ENCODE data around the gene PIK3CB.
"Not testable (repeated sequence)": the region's sequence is repeated elsewhere in the genome, so short reads cannot be mapped to it uniquely, and the experiment has no call there.

Gene PIK3CB

GRCh38 chr3:138825336-138825735 is 9.4 kb downstream of the PIK3CB start:
- Histone ChIP-seq H3K27me3 (ENCODE audit: low read depth, low read length) (no peaks in the 10 kb centered on the region), H3K36me3 (ENCODE audit: control insufficient read depth in 1 of 2, insufficient read depth in 2 of 2, low read length in 2 of 2) (peaks cover 0 to 8% of the 10 kb centered on the region in 2 donors), H3K27ac (ENCODE audit: low read length) (no peak overlapping the region), H3K4me1 (ENCODE audit: control insufficient read depth in 1 of 2, insufficient read depth in 2 of 2, low read length in 2 of 2) (no peaks in the 10 kb centered on the region), H3K4me3 (ENCODE audit: low read depth in 1 of 2, low read length in 2 of 2) (no peak overlapping the region), H3K9me3 (ENCODE audit: control insufficient read depth in 1 of 2, low read length in 2 of 2) (no peaks in the 10 kb centered on the region)

GRCh38 chr3:138824114-138824506 is 10.6 kb downstream of the PIK3CB start:
- H3K36me3 ChIP-seq (ENCODE audit: control insufficient read depth in 1 of 2, insufficient read depth in 2 of 2, low read length in 2 of 2) = peaks cover 0 to 8% of the 10 kb centered on the region in 2 donors
- H3K27ac ChIP-seq (ENCODE audit: low read length) = no peak overlapping the region
- H3K4me3 ChIP-seq (ENCODE audit: low read depth in 1 of 2, low read length in 2 of 2) = no peak overlapping the region
- H3K4me1 ChIP-seq (ENCODE audit: control insufficient read depth in 1 of 2, insufficient read depth in 2 of 2, low read length in 2 of 2) = no peaks in the 10 kb centered on the region
- no peaks in the 10 kb centered on the region for H3K27me3 ChIP-seq (ENCODE audit: low read depth, low read length)
- no peaks in the 10 kb centered on the region for H3K9me3 ChIP-seq (ENCODE audit: control insufficient read depth in 1 of 2, low read length in 2 of 2)

- not testable (repeated sequence) for H3K4me3 ChIP-seq (ENCODE audit: low read depth in 1 of 2, low read length in 2 of 2); H3K36me3 ChIP-seq (ENCODE audit: control insufficient read depth in 1 of 2, insufficient read depth in 2 of 2, low read length in 2 of 2); H3K27ac ChIP-seq (ENCODE audit: low read length); H3K9me3 ChIP-seq (ENCODE audit: control insufficient read depth in 1 of 2, low read length in 2 of 2); H3K4me1 ChIP-seq (ENCODE audit: control insufficient read depth in 1 of 2, insufficient read depth in 2 of 2, low read length in 2 of 2); H3K27me3 ChIP-seq (ENCODE audit: low read depth, low read length)
These were observed 14.3 kb downstream of the PIK3CB start for GRCh38 chr3:138820379-138820778.

DNA sequence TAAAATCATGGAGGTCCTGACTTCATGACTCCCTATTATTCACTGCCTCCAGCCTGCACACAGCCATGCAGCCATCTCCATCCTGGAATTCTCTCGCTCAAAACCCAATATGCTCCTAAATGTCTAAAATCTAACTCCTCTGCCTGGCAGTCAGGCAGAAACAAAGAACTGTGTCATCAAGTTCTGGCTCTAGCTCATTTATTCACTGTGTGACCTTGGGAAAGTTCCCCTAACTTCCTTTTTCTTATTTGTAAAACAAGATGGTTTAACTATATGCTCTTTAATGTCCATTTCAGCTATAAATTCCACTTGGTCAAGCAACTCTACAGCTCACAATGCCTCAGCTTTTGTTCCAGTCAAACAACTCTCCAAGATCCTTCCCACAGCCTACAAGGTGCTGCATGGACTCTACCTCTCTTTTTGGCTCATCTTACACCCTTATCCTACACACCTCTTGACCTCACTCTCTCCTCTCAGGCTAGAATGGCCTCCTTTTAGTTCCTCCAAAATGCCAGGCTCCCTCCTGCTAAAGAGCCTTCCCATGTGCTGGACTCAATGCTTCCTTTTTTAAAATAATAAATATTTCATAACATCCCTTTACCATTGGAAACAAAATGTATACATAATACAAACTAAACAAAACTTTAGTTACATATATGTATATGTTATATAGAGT is 16.4 kb downstream of the PIK3CB start:
- Histone ChIP-seq H3K27me3 (ENCODE audit: low read depth, low read length) (no peaks in the 10 kb centered on the region), H3K4me1 (ENCODE audit: control insufficient read depth in 1 of 2, insufficient read depth in 2 of 2, low read length in 2 of 2) (no peaks in the 10 kb centered on the region), H3K9me3 (ENCODE audit: control insufficient read depth in 1 of 2, low read length in 2 of 2) (no peaks in the 10 kb centered on the region), H3K4me3 (ENCODE audit: low read depth in 1 of 2, low read length in 2 of 2) (no peak overlapping the region), H3K36me3 (ENCODE audit: control insufficient read depth in 1 of 2, insufficient read depth in 2 of 2, low read length in 2 of 2) (no peaks in the 10 kb centered on the region), H3K27ac (ENCODE audit: low read length) (no peak overlapping the region)

DNA sequence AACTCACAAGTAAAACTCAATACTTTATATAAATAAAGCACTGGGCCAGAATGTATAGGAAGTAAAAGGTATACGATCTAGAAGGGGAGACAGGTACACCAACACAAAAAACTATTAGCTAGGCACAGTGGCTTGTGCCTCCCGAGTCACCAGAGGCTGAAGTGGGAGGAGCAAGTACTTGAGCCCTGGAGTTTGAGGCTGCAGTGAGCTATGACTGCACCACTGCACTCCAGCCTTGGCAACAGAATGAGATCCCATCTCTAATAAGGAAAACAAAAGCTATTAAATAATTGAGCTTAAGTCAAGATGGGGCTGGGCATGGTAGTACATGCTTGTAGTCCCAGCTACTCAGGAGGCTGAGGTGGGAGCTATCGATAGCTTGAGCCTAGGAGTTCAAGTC is 17.0 kb downstream of the PIK3CB start:
- H3K9me3 ChIP-seq (ENCODE audit: control insufficient read depth in 1 of 2, low read length in 2 of 2) = no peaks in the 10 kb centered on the region
- no peak overlapping the region for H3K27ac ChIP-seq (ENCODE audit: low read length)
- H3K36me3 ChIP-seq (ENCODE audit: control insufficient read depth in 1 of 2, insufficient read depth in 2 of 2, low read length in 2 of 2) = no peaks in the 10 kb centered on the region

DNA sequence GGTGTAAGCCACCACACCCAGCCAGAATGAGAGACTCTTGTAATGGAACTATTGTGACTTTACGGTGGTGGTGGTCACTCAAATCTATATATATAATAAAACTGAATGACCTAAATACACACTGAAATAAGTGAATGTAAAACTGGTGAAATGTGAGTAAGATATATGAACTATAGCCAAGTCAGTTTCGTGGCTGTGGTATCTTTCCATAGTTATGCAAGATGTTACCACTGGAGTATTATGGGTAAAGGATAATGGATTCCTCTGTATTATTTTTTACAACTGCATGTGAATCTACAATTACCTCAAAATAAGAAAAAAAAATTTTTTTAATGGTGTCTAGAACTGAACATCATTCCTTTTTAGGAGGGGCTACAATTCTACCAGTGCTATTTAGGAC is 21.9 kb downstream of the PIK3CB start:
- H3K27me3 ChIP-seq (ENCODE audit: low read depth, low read length) = no peaks in the 10 kb centered on the region
- no peak overlapping the region for H3K4me3 ChIP-seq (ENCODE audit: low read depth in 1 of 2, low read length in 2 of 2)
- H3K4me1 ChIP-seq (ENCODE audit: control insufficient read depth in 1 of 2, insufficient read depth in 2 of 2, low read length in 2 of 2) = no peaks in the 10 kb centered on the region
- no peaks in the 10 kb centered on the region for H3K36me3 ChIP-seq (ENCODE audit: control insufficient read depth in 1 of 2, insufficient read depth in 2 of 2, low read length in 2 of 2)
- H3K9me3 ChIP-seq (ENCODE audit: control insufficient read depth in 1 of 2, low read length in 2 of 2) = no peaks in the 10 kb centered on the region
- no peak overlapping the region for H3K27ac ChIP-seq (ENCODE audit: low read length)

More for the DNA sequence above, 17.0 kb downstream of the PIK3CB start:
- H3K4me1 ChIP-seq (ENCODE audit: control insufficient read depth in 1 of 2, insufficient read depth in 2 of 2, low read length in 2 of 2) = no peaks in the 10 kb centered on the region
- H3K27me3 ChIP-seq (ENCODE audit: low read depth, low read length) = no peaks in the 10 kb centered on the region
- no peak overlapping the region for H3K4me3 ChIP-seq (ENCODE audit: low read depth in 1 of 2, low read length in 2 of 2)

GRCh38 chr3:138809500-138810256 is 25.1 kb downstream of the PIK3CB start:
- no peak overlapping the region for H3K4me3 ChIP-seq (ENCODE audit: low read depth in 1 of 2, low read length in 2 of 2)
- H3K36me3 ChIP-seq (ENCODE audit: control insufficient read depth in 1 of 2, insufficient read depth in 2 of 2, low read length in 2 of 2) = no peaks in the 10 kb centered on the region
- no peaks in the 10 kb centered on the region for H3K4me1 ChIP-seq (ENCODE audit: control insufficient read depth in 1 of 2, insufficient read depth in 2 of 2, low read length in 2 of 2)
- H3K9me3 ChIP-seq (ENCODE audit: control insufficient read depth in 1 of 2, low read length in 2 of 2) = no peaks in the 10 kb centered on the region
- no peaks in the 10 kb centered on the region for H3K27me3 ChIP-seq (ENCODE audit: low read depth, low read length)
- H3K27ac ChIP-seq (ENCODE audit: low read length) = peak overlapping the region; percentile 45

GRCh38 chr3:138806376-138807080 is 28.2 kb downstream of the PIK3CB start:
- Histone ChIP-seq H3K9me3 (ENCODE audit: control insufficient read depth in 1 of 2, low read length in 2 of 2) (no peaks in the 10 kb centered on the region), H3K27ac (ENCODE audit: low read length) (no peak overlapping the region), H3K4me3 (ENCODE audit: low read depth in 1 of 2, low read length in 2 of 2) (no peak overlapping the region), H3K36me3 (ENCODE audit: control insufficient read depth in 1 of 2, insufficient read depth in 2 of 2, low read length in 2 of 2) (no peaks in the 10 kb centered on the region), H3K27me3 (ENCODE audit: low read depth, low read length) (no peaks in the 10 kb centered on the region), H3K4me1 (ENCODE audit: control insufficient read depth in 1 of 2, insufficient read depth in 2 of 2, low read length in 2 of 2) (no peaks in the 10 kb centered on the region)

DNA sequence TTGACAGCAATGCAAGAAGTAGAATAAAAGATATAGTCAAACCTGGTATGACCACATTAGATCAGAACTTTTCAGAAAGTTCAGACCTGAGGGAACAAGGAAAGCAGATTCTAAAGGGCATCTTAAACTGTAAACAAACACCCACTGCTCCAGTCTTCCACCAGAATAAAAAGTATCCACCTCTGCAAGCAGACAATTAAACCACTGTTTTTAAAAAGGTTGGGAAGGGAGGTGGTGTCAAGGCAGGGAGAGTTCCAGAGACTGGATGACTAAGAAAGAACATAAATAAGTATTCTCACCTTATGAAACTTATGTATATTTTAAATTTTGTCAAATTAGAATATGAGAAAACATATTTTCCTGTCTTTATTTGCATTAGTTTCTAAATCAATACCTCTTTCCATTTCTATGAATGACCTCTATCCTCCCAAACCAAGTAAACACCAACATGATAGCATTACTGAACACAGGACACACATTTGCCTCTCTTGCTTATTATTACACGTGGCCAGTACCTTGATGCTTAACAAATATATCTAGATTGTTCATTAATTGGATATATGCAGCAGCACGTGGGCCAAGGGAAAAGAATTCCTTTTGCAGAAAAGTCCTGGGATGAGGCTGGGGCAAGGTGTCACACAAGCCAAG is 31.6 kb downstream of the PIK3CB start:
- H3K4me3 ChIP-seq (ENCODE audit: low read depth in 1 of 2, low read length in 2 of 2) = no peak overlapping the region
- H3K9me3 ChIP-seq (ENCODE audit: control insufficient read depth in 1 of 2, low read length in 2 of 2) = no peaks in the 10 kb centered on the region
- no peaks in the 10 kb centered on the region for H3K36me3 ChIP-seq (ENCODE audit: control insufficient read depth in 1 of 2, insufficient read depth in 2 of 2, low read length in 2 of 2)
- no peaks in the 10 kb centered on the region for H3K27me3 ChIP-seq (ENCODE audit: low read depth, low read length)
- no peaks in the 10 kb centered on the region for H3K4me1 ChIP-seq (ENCODE audit: control insufficient read depth in 1 of 2, insufficient read depth in 2 of 2, low read length in 2 of 2)
- H3K27ac ChIP-seq (ENCODE audit: low read length) = no peak overlapping the region

DNA sequence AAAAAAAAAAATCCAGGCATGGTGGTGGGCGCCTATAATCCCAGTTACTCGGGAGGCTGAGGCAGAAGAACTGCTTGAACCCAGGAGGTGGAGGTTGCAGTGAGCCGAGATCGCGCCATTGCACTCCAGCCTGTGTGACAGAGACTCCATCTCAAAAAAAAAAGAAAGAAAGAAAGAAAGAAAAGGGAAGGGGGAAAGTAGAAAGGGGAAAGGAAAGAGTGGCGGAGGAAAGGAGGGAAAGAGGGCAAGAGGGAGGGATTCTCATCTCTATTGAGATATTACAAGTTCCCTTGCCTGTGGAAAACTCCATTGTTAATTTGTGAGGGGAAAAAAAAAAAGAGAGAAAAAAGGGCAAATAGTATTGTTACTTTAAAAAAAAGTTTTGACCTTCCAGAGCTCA is 32.5 kb downstream of the PIK3CB start:
- H3K27ac ChIP-seq (ENCODE audit: low read length); H3K27me3 ChIP-seq (ENCODE audit: low read depth, low read length); H3K4me1 ChIP-seq (ENCODE audit: control insufficient read depth in 1 of 2, insufficient read depth in 2 of 2, low read length in 2 of 2); H3K4me3 ChIP-seq (ENCODE audit: low read depth in 1 of 2, low read length in 2 of 2); H3K9me3 ChIP-seq (ENCODE audit: control insufficient read depth in 1 of 2, low read length in 2 of 2); H3K36me3 ChIP-seq (ENCODE audit: control insufficient read depth in 1 of 2, insufficient read depth in 2 of 2, low read length in 2 of 2): not testable (repeated sequence)

GRCh38 chr3:138801792-138802191 is 32.9 kb downstream of the PIK3CB start:
- Histone ChIP-seq H3K9me3 (ENCODE audit: control insufficient read depth in 1 of 2, low read length in 2 of 2) (no peaks in the 10 kb centered on the region), H3K4me1 (ENCODE audit: control insufficient read depth in 1 of 2, insufficient read depth in 2 of 2, low read length in 2 of 2) (no peaks in the 10 kb centered on the region), H3K4me3 (ENCODE audit: low read depth in 1 of 2, low read length in 2 of 2) (no peak overlapping the region), H3K27me3 (ENCODE audit: low read depth, low read length) (no peaks in the 10 kb centered on the region), H3K27ac (ENCODE audit: low read length) (no peak overlapping the region), H3K36me3 (ENCODE audit: control insufficient read depth in 1 of 2, insufficient read depth in 2 of 2, low read length in 2 of 2) (no peaks in the 10 kb centered on the region)
